B cell (primary cell): ENCODE results near the gene TAMALIN.

Experiments used
- CTCF ChIP-seq: fragments of 200-600 bp; IDR thresholded peaks from one replicate; pipeline ENCODE4 v1.8.0; 2022; ENCODE audit warnings: antibody characterized with exemption, mild to moderate bottlenecking
- EZH2 ChIP-seq: IDR thresholded peaks from 2 replicates; pipeline ENCODE4 v1.6.1; 2012; ENCODE audit warnings: borderline replicate concordance, low read depth, mild to moderate bottlenecking, moderate library complexity, low read length; ENCODE audit not compliant: insufficient read depth, poor library complexity, severe bottlenecking

GRCh38 chr12:52035926-52036325 is 29.2 kb downstream of the TAMALIN start:
- TF ChIP-seq CTCF (no peak), EZH2 (no peak)
